WI38 (cell line): ENCODE measurements around the gene TMC5.

Source experiments
- H3K4me3 ChIP-seq: 2 replicates; pipeline ENCODE4 v1.5.1; 2011; ENCODE audit warnings: low read depth, mild to moderate bottlenecking, control low read depth, low read length
- CTCF ChIP-seq: IDR thresholded peaks from 2 replicates; pipeline ENCODE4 v1.5.1; 2012; ENCODE audit warnings: low read depth, mild to moderate bottlenecking, control low read depth, low read length

The TMC5 gene

DNA sequence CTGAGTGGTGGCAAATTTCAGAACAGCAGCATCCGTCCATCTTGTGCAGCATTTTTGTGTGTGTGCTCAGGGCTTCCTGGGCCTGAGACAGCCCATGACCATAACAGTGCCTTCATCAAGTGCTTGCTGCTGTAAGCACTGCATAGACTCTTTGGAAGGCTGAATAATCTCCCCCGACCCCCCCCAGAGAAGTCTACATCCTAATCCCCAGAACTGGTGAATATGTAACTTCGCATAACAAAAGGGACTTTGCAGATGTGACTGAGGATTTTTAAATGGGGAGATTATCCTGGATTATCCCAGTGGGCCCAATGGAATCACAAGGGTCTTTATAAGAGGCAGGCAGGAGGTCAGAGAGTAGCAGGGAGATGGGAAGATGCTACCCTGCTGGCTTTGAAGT, 50.6 kb downstream of the TMC5 start:
- H3K4me3 ChIP-seq, result no peak overlapping the region
- no peak for TF ChIP-seq CTCF

DNA sequence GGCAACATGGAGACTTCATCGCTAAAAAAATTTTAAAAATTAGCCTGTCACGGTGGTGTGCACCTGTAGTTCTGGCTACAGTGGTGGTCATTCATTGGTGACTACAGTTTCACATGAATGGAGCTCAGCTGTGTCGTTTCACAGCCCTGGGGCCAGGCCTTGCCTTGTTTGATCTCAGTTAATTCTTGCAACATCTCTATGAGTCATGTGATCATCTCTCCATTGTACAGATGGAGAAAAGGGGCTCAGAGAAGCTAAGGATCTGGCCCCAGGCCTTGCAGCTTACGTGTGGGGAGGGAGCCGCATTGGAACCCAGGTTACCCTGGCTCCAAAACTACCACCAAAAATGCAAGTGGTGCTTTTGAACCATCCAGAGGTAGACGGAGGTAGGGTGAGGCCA, 54.8 kb downstream of the TMC5 start:
- TF ChIP-seq CTCF, result no peak
- no peak overlapping the region for H3K4me3 ChIP-seq

DNA sequence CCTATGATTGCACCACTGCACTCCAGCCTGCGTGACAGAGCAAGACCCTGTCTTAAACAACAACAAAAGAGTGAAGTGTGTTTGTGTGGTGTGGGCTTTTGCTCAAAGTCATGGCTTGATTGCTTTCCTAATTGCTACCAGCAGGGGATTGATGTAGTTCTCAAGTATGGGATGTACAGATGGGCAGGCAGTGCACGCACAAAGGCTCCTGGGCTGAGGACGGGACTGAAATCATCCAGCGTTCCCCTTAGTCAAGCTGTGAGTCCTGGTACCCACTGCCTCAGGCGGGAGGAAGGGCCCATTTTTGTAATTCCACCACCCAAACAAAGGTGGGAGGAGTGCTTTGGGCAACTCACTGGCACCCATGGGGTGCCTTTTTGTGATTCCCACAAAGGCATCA, 56.9 kb downstream of the TMC5 start:
- no peak overlapping the region for H3K4me3 ChIP-seq
- TF ChIP-seq CTCF, result 0 out of 2 replicates have a peak, but pooled peaks have one; percentile 7

DNA sequence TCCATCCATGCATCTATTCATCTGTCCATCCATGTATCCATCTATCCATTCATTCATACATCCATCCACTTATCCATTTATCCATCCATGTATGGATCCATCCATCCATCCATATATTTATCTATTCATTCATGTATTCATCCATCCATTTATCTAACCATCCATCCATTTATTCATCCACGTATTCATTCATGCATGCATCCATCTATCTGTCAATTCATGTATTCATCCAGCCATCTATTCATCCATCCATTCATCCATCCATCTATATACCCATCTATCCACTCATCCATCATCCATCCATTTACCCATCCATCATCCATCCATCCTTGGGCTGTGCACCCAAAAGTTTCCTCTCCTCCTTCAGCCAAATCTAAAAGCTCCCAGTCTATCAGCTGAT, 60.8 kb downstream of the TMC5 start:
- no peak for TF ChIP-seq CTCF

GRCh38 chr16:19479302-19479721, 61.6 kb downstream of the TMC5 start:
- H3K4me3 ChIP-seq, result no peak overlapping the region
- no peak for TF ChIP-seq CTCF

More for the DNA sequence above, 60.8 kb downstream of the TMC5 start:
- no peak overlapping the region for H3K4me3 ChIP-seq

DNA sequence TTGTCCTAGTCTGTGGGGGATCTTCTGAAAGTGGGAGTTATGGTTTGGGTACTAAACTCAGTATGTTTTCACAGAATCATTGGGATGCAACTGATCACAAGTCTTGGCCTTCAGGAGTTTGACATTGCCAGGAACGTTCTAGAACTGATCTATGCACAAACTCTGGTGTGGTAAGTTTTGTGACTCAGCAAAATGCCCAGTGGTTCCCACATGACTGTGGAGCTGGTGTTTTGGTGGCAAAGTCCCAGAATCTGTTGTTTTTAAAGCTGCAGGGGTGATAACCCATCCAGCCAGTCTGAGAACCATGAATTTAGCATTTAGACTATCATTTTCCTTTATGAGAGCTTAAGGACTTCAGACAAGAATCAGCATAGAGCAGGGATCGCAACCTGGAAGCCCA, 63.6 kb downstream of the TMC5 start:
- no peak overlapping the region for H3K4me3 ChIP-seq
- no peak for TF ChIP-seq CTCF

DNA sequence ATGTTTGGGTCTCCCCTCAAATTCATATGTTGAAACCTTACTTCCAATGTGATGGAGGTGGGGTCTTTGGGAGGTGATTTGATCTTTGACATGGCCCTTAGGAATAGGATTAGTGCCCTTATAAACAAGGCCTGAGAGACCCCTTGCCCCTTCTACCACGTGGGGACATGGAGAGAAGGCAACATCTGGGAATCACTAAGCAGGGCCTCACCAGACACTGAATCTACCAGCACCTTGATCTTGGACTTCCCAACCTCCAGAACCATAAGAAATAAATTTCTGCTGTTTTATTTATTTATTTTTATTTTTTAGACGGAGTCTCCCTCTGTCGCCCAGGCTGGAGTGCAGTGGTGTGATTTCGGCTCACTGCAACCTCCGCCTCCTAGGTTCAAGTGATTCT, 64.1 kb downstream of the TMC5 start:
- TF ChIP-seq CTCF, result no peak
- H3K4me3 ChIP-seq, result no peak overlapping the region
